ENCODE results near the gene MYPOP.
"Not testable (repeated sequence)": the region's sequence is repeated elsewhere in the genome, so short reads cannot be mapped to it uniquely, and the experiment has no call there.

The MYPOP gene

GRCh38 chr19:45908956-45909355 lies 6.5 kb upstream of the MYPOP start:
- no peak for DNase-seq (ENCODE audit: low read depth)

GRCh38 chr19:45906221-45906620 lies 3.8 kb upstream of the MYPOP start:
- DNase-seq (ENCODE audit: low read depth): no peak

- no peak for DNase-seq (ENCODE audit: low read depth)
Observed at GRCh38 chr19:45905011-45905410, 2.6 kb upstream of the MYPOP start.

- peak; percentile 94 for DNase-seq (ENCODE audit: low read depth)
Observed at GRCh38 chr19:45902651-45903625, 525 bp upstream of the MYPOP start.

DNA sequence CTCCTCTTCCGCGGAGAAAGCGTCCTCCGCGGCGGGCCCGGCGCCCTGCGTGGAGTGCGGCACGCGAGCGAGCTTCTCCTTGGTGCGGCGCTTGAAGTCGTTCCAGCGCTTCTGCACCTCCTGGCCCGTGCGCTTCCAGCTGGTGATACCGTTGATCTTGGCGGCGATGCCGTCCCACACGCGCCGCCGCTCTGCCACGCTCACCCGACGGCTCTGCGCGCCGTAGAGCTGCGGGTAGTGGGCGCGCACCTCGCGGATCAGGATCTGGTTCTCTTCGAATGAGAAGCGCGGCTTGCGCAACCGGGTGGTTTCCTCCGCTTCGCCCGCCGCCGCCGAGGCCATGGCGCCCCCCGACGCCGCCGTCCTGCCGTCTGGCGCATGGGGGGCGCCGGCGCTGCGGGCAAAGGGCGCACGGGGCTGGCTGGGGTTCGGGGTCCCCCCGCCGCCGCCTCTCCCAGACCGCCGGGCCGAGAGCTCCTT lies 941 bp downstream of the MYPOP start:
- DNase-seq (ENCODE audit: low read depth): no peak

DNA sequence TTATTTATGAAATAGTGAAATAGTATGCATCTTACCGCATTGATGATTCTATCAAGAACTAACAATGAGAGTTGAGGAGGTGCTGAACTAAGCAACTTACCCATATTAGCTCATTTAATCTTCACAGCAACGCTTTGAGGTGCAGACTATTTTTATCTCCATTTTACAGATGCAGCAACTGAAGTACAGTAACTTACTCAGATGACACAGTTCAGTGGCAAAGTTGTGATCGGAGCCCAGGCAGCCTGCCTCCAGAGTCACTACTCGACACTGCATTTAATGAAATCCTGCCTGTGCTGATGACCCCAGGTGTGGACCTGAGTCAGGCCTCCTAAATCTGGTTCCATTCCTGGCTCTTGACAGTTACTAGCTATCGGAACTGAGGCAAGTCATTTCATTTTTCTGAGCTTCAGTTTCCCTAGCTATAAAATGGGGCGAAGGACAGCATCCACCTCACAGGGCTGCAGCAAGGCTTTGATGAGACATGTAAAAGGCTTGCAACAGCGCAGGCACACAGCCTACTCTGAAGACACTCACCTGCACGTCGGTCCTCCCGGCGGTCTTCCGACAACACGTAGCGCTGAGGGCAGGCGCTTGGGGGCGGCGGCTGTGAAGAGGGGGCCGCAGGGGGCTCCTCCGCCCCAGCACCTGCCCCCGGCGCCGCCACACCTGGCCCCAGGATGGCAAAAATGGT lies 1.5 kb downstream of the MYPOP start:
- DNase-seq (ENCODE audit: low read depth): no peak

DNA sequence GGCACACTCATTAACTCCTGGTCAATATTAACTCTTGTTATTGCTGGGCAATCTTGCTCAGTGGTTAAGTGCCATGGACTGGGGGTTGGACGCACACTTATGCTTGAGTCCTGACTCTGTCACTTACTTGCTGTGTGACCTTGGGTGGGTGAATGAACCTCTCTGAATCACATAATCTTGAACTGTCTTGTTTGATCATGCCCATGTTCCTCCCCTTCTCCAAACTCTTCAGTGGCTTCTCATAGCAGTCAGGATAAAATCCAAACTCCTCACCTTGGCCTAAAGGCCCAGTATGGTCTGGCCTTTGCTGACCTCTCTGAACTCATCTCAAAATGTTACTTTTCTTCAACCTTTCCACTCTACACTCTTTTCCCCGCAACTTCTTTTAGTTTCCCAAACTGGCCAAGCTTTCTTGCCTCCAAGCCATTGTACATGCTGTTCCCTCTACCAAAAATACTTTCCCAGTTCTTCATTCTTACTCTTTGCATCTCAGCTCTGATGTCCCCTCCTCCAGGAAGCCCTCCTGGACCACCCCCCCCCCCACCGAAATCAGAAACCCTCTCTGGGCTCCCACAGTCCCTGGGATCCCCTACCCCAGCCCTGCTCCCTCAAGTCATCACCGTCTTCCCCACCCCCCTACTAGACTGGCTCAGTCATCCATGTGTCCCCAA lies 2.4 kb downstream of the MYPOP start:
- DNase-seq (ENCODE audit: low read depth): no peak

- no peak for DNase-seq (ENCODE audit: low read depth)
Observed at GRCh38 chr19:45899253-45899652, 3.2 kb downstream of the MYPOP start.

DNA sequence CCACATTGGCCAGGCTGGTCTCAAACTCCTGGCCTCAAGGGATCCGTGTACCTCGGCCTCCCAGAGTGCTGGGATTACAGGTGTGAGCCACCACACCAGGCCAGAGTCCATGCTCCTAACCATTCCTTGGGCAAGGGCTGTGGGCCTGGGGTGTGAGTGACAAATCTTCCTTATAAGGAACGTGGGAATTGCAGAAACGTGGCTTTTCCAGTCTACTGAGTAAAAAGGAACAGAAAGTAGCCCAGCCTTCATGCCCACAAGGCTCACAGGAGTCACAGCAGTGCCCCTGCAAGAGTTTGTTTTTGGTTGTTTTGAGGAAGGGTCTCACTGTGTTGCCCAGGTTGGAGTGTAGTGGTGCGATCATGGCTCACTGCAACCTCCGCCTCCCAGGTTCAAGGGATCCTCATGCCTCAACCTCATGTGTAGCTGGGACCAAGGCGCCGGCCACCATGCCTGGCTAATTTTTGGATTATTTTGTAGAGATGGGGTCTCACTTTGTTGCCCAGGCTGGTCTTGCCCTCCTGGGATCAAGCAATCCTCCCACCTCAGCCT lies 5.1 kb downstream of the MYPOP start:
- DNase-seq (ENCODE audit: low read depth): no peak

GRCh38 chr19:45895983-45896599 lies 6.3 kb downstream of the MYPOP start:
- not testable (repeated sequence) for DNase-seq (ENCODE audit: low read depth)

GRCh38 chr19:45895519-45895972 lies 6.9 kb downstream of the MYPOP start:
- DNase-seq (ENCODE audit: low read depth): no peak

DNA sequence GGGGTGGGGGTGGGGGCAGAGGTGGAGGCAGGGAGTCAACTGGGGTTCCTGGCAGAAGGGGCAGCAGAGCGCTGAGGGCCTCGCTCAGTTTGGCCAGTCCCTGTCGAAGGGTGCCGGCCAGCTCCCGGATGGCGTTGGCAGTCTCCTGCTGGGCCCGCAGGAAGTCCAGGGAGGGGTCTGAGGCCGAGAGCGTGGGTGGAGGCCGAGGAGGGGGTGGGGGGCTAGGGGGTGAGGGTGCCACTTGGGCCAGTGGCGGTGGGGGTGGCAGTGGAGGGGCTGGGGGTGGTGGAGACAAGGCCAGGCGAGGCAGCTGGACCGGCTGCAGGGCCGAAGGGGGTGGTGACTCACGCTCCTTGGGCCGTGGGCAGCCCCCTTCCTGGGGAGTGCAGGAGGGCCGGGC lies 11.5 kb downstream of the MYPOP start:
- no peak for DNase-seq (ENCODE audit: low read depth)

- DNase-seq (ENCODE audit: low read depth): no peak
Observed at GRCh38 chr19:45889210-45889885, 13.1 kb downstream of the MYPOP start.

DNA sequence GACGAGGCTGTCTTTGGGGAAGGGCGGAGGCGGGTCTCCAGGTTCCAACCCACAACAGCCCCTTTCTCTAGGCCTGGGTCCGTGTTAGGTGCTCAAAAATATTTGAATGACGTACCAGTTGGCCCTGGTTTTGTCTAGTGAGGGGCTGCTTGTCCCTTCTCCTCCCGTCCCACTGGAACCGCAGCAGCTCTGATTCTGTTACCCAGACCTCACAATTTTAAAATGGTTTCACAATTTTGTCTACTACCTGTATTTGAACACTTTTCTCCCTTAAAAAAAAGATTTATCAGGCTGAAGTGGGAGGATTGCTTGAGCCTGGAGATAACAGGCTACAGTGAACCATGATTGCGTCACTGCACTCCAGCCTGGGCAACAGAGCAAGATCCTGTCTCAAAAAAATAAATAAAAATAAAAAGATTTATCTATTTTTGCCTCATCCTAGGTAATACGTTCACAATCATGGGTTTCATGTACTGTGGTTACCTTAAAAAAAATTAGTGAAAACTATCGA lies 15.2 kb downstream of the MYPOP start:
- DNase-seq (ENCODE audit: low read depth): no peak

GRCh38 chr19:45886427-45887199 lies 15.8 kb downstream of the MYPOP start:
- peak; percentile 89 for DNase-seq (ENCODE audit: low read depth)

GRCh38 chr19:45885556-45886426 lies 16.6 kb downstream of the MYPOP start, which contains the start of gene IRF2BP1:
Gene IRF2BP1, minus strand, starts transcription at chr19:45886141. Its CDS starts 367 bp downstream, at chr19:45885774.
- peak; percentile 83 for DNase-seq (ENCODE audit: low read depth)

DNA sequence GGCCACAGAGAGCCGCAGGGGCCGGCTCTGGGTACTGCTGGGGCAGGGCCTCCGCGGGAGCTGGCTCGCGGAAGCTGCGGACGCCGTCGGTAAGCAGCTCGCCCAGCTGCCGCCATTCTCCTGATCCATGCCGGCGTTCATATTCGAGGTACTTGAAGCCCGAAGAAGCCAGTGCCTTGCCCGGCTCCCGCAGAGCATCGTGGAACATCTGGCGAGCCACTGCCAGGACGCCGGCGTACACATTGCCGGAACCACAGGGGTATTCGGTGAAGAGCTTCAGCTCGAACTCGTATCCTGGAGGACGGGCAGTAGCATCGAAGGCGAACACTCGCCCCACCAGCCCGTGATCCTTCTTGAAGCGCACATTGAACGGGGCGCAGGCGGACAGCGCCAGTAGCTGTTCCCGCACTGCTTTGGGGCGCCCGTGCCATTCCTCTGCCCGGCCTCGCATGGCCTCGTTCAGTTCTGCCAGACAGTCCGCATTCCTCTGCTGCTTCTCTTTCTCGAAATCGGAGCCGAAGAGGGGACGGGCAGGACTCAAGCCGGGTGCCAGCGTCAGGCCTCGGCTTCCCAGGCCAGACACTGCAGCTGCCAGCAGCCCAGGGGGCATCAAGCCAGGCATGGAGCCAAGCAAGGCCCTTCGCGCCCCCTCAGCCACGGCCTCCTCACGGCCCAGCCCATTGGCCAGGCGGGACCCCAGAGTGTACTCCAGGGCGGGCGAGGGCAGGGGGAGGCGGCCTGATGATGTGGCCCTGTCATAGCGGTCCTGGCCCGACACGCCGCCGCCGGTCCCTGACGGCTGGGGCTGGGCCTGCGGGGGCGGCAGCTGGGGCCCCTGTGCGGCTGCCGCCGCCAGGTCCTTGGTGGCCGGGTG lies 17.5 kb downstream of the MYPOP start:
- DNase-seq (ENCODE audit: low read depth): no peak

All from GM04504 (cell line).